Naive thymus-derived CD4-positive, alpha-beta T cell (primary cell): ENCODE data around the gene EFR3B. TPM values are rescaled to one million over a fixed set of nuclear protein-coding genes. Genes with fewer than 3 reads are reported as not detected.
"Not testable (repeated sequence)": the region's sequence is repeated elsewhere in the genome, so short reads cannot be mapped to it uniquely, and the experiment has no call there.

ENCODE experiments used
- ATAC-seq: fragments of 150-1000 bp; cut with Tn5 transposase; 2 replicates; pipeline ENCODE4 v1.10.0; 2021; ENCODE audit warnings: mild to moderate bottlenecking, moderate library complexity
- CTCF ChIA-PET: fragments of 350-600 bp; sonication (Branson Sonifier 250); formaldehyde crosslinking; loops from one replicate; lab custom pipeline; 2021; ENCODE audit warnings: antibody characterized with exemption; lab: Charles Lee
- POLR2A ChIA-PET: fragments of 350-600 bp; sonication (Branson Sonifier 250); formaldehyde crosslinking; loops from one replicate; lab custom pipeline; 2021; ENCODE audit warnings: antibody characterized with exemption, inconsistent platforms; lab: Charles Lee
- DNase-seq, 9 donors: peaks; one replicate each; pipeline versions ENCODE4 v3.0.0 to v3.0.0-alpha.2; 2020 to 2022; ENCODE audit warnings: mixed read lengths in 1 of 9
- H3K27ac ChIP-seq: one replicate; pipeline ENCODE4 v1.7.0; 2013; ENCODE audit warnings: mild to moderate bottlenecking, low read depth, low read length, moderate library complexity
- H3K27me3 ChIP-seq, 2 donors: one replicate each; pipeline ENCODE4 v1.7.0; 2013; ENCODE audit warnings: low read length in 2 of 2, mild to moderate bottlenecking in 2 of 2, moderate library complexity in 2 of 2; ENCODE audit not compliant: control insufficient read depth in 2 of 2, insufficient read depth in 2 of 2
- H3K36me3 ChIP-seq, 3 experiments: 1 replicate in 2 of 3; 2 replicates in 1 of 3; pipeline ENCODE4 v1.7.0; 2013; ENCODE audit warnings: low read length in 3 of 3, mild to moderate bottlenecking in 3 of 3, moderate library complexity in 1 of 3; ENCODE audit not compliant: insufficient read depth in 3 of 3, control insufficient read depth in 2 of 3
- H3K4me1 ChIP-seq, 2 donors: one replicate each; pipeline ENCODE4 v1.7.0; 2013; ENCODE audit warnings: low read length in 2 of 2, mild to moderate bottlenecking in 2 of 2, moderate library complexity in 1 of 2; ENCODE audit not compliant: control insufficient read depth in 2 of 2, insufficient read depth in 2 of 2
- H3K4me3 ChIP-seq: 2 replicates; pipeline ENCODE4 v1.7.0; 2013; ENCODE audit warnings: mild to moderate bottlenecking, low read length
- H3K9me3 ChIP-seq, 3 experiments: 1 replicate in 2 of 3; 2 replicates in 1 of 3; pipeline ENCODE4 v1.7.0; 2013; ENCODE audit warnings: low read length in 3 of 3; ENCODE audit not compliant: control insufficient read depth in 2 of 3
- H3K27ac Mint-ChIP-seq, 9 donors: one replicate each; pipeline ENCODE4 v1.8.0; 2020 to 2022; ENCODE audit warnings: mixed read lengths in 9 of 9, mild to moderate bottlenecking in 8 of 9, moderate library complexity in 5 of 9, inconsistent platforms in 2 of 9
- H3K27me3 Mint-ChIP-seq, 5 donors: one replicate each; pipeline ENCODE4 v1.8.0; 2021 to 2022; ENCODE audit warnings: mixed read lengths in 5 of 5, mild to moderate bottlenecking in 1 of 5
- H3K36me3 Mint-ChIP-seq, 5 donors: one replicate each; pipeline ENCODE4 v1.8.0; 2020 to 2022; ENCODE audit warnings: mixed read lengths in 5 of 5, mild to moderate bottlenecking in 3 of 5, inconsistent platforms in 1 of 5
- H3K4me1 Mint-ChIP-seq, 7 donors: one replicate each; pipeline ENCODE4 v1.8.0; 2020 to 2022; ENCODE audit warnings: mixed read lengths in 7 of 7, mild to moderate bottlenecking in 3 of 7, inconsistent platforms in 1 of 7
- H3K4me3 Mint-ChIP-seq, 10 donors: one replicate each; pipeline ENCODE4 v1.8.0; 2020 to 2022; ENCODE audit warnings: mild to moderate bottlenecking in 10 of 10, mixed read lengths in 10 of 10, moderate library complexity in 6 of 10, inconsistent platforms in 2 of 10
- H3K9me3 Mint-ChIP-seq, 11 donors: one replicate each; pipeline ENCODE4 v1.8.0; 2020 to 2022; ENCODE audit warnings: mixed read lengths in 11 of 11, mild to moderate bottlenecking in 4 of 11, inconsistent platforms in 1 of 11, moderate library complexity in 1 of 11
- intact Hi-C, 2 donors: fragments of 100-400 bp; cut with micrococcal nuclease; formaldehyde crosslinking; loops; one replicate each; pipeline ENCODE4 v1.15.1; 2023
- polyA plus RNA-seq, 2 donors: library from polyadenylated mRNA; unstranded; fragments of 300-500 nt; fragmentation: Illumina TruSeq; gene quantifications; one replicate each; pipeline ENCODE4 v1.2.3, GENCODE V29; 2021
- total RNA-seq, 6 experiments: library from RNA in 5 of 6; stranded (reverse) in 5 of 6; gene quantifications; 1 replicate in 5 of 6; 2 replicates in 1 of 6; pipeline ENCODE4 v1.2.3 and lab custom pipeline; 2021 to 2026

Gene EFR3B
- total and polyA plus RNA-seq, 7 experiments from 2014 or later: 0.05 to 0.10 (median 0.08) TPM; not detected in 3

DNA sequence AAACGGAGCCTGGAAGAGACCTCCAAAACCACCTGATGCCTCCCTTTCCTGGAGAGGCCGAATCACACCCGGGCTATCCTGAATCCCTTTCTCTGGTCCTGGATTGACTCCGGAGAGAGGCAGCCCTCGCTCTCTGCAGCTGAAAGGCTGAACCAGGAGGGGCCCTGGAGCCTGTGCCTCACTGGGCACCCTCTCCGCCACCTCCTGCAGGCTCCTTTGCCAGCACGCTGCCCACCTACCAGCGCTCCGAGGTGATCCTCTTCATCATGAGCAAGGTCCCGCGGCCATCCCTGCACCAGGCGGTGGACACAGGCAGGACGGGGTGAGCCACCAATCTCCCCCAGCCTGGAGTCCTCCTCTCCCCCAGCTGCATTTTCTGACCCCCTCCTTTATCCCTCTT is 90.8 kb downstream of the EFR3B start:
- POLR2A ChIA-PET: no interaction called here
- no peak for ATAC-seq
- Mint-ChIP-seq H3K4me1 (peaks cover 6 to 16% (median 12%) of the 10 kb centered on the region in 7 donors), H3K9me3 (peaks cover 0 to 2% (median 0%) of the 10 kb centered on the region in 11 donors), H3K4me3 (peak overlapping the region in 2 of 10 donors; percentile 1 to 32), H3K27ac (peak overlapping the region in 1 of 9 donors; percentile 33), H3K27me3 (peaks cover 52 to 72% (median 62%) of the 10 kb centered on the region in 5 donors), H3K36me3 (peaks cover 0 to 4% (median 0%) of the 10 kb centered on the region in 5 donors)
- no peak overlapping the region for H3K27ac ChIP-seq
- no peaks in the 10 kb centered on the region for H3K36me3 ChIP-seq
- CTCF ChIA-PET: no interaction called here
- peaks cover 0 to 17% of the 10 kb centered on the region in 2 donors for H3K27me3 ChIP-seq
- no peak for DNase-seq
- intact Hi-C loops: no loop called here
- peaks cover 0 to 6% of the 10 kb centered on the region in 2 donors for H3K4me1 ChIP-seq
- no peak overlapping the region for H3K4me3 ChIP-seq
- no peaks in the 10 kb centered on the region for H3K9me3 ChIP-seq

DNA sequence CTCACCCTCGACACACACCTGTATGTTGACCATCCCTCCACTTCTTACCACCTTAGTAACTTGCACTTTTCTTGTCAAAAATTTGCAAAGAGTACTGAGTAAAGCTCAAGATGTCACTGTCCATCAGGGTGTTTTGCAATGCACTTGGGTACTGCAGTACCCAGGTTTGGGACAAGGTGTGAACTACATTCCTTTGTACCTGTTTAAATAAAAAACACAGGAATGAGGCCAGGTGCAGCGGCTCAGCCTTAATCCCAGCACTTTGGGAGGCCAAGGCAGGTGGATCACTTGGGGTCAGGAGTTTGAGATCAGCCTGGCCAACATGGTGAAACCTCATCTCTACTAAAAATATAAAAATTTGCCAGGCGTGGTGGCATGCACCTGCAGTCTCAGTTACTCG is 98.7 kb downstream of the EFR3B start:
- POLR2A ChIA-PET, H3K36me3 ChIP-seq, H3K4me1 ChIP-seq, H3K4me1 Mint-ChIP-seq, CTCF ChIA-PET, H3K9me3 ChIP-seq, H3K27ac ChIP-seq, H3K27ac Mint-ChIP-seq, H3K36me3 Mint-ChIP-seq, H3K4me3 ChIP-seq, H3K9me3 Mint-ChIP-seq, ATAC-seq, intact Hi-C loops, H3K27me3 ChIP-seq, DNase-seq, H3K4me3 Mint-ChIP-seq: not testable (repeated sequence)
- H3K27me3 Mint-ChIP-seq: peaks cover 6 to 37% (median 13%) of the 10 kb centered on the region in 5 donors

DNA sequence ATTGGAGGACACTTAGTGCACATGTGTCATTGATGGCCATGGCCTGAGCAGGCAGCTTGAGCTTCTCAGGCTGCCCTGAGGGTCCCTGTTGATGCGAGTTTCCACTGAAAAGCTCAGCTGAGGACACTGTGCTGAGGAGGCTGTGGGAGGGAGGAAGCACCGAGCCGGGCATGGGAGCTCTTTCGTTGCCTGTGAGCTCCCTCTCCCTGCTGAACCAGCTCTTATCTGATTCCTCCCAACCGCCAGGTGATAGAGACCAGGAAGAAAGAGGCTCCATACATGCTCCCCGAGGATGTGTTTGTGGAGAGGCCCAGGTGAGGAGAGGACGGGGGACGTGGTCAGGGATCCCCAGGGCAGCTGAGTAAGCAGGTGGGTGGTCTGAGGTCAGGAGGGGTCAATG is 99.2 kb downstream of the EFR3B start:
- DNase-seq: no peak
- H3K27ac ChIP-seq: no peak overlapping the region
- intact Hi-C loops: no loop called here
- Mint-ChIP-seq H3K4me3 (no peak overlapping the region), H3K4me1 (peaks cover 0 to 4% (median 0%) of the 10 kb centered on the region in 7 donors), H3K36me3 (no peaks in the 10 kb centered on the region), H3K27ac (no peak overlapping the region), H3K27me3 (peaks cover 3 to 36% (median 11%) of the 10 kb centered on the region in 5 donors), H3K9me3 (no peaks in the 10 kb centered on the region)
- CTCF ChIA-PET: no interaction called here
- POLR2A ChIA-PET: no interaction called here
- H3K27me3 ChIP-seq: no peaks in the 10 kb centered on the region
- no peaks in the 10 kb centered on the region for H3K9me3 ChIP-seq
- no peak for ATAC-seq
- no peak overlapping the region for H3K4me3 ChIP-seq
- no peaks in the 10 kb centered on the region for H3K4me1 ChIP-seq
- no peaks in the 10 kb centered on the region for H3K36me3 ChIP-seq

DNA sequence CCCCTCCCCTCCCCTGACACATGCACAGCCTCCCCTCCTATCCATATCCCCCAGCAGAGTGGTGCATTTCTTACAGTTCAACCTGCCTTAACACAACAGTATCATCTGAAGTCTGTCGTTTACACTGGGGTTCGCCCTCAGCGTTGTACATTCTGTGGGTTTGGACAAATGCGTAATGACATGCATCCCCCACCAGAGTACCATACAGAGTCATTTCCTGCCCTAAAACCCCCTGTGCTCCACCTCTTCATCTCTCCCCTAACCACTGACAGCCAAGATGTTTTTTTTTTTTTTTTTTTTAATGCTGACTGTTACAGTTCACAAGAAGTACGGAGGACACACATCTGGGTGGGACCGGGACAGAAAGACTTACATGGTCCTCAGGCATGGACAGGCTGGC is 103.9 kb downstream of the EFR3B start:
- Histone ChIP-seq H3K4me1 (no peaks in the 10 kb centered on the region), H3K9me3 (no peaks in the 10 kb centered on the region), H3K4me3 (no peak overlapping the region), H3K27ac (no peak overlapping the region), H3K36me3 (no peaks in the 10 kb centered on the region), H3K27me3 (no peaks in the 10 kb centered on the region)
- POLR2A ChIA-PET: no interaction called here
- H3K4me1 Mint-ChIP-seq: peaks cover 0 to 5% (median 0%) of the 10 kb centered on the region in 7 donors
- ATAC-seq: peak; percentile 60
- H3K4me3 Mint-ChIP-seq: no peak overlapping the region
- no peaks in the 10 kb centered on the region for H3K9me3 Mint-ChIP-seq
- H3K27me3 Mint-ChIP-seq: peaks cover 0 to 17% (median 5%) of the 10 kb centered on the region in 5 donors
- intact Hi-C loops: no loop called here
- H3K27ac Mint-ChIP-seq: no peak overlapping the region
- CTCF ChIA-PET: no interaction called here
- no peaks in the 10 kb centered on the region for H3K36me3 Mint-ChIP-seq
- DNase-seq: no peak

DNA sequence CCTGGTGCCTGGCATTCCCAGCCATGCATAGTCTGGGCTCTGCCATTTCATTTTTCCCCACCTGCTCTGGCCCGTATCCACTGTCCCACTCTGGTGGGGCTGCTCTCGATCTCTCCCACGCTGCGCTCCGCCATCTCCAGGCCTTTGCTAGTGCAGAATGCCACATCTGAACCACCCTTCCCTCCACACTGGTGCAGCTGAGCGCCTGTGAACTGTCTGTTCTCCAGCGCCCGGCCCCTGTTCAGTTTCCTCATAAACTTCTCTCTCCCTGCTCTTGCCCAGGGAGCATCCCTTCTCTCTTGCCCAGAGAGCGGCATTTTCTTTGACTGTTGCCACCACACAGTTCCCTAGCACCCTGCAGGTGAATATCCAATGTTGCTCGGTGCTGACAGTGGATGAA is 105.0 kb downstream of the EFR3B start:
- no peak overlapping the region for H3K27ac Mint-ChIP-seq
- CTCF ChIA-PET: no interaction called here
- H3K36me3 Mint-ChIP-seq: no peaks in the 10 kb centered on the region

DNA sequence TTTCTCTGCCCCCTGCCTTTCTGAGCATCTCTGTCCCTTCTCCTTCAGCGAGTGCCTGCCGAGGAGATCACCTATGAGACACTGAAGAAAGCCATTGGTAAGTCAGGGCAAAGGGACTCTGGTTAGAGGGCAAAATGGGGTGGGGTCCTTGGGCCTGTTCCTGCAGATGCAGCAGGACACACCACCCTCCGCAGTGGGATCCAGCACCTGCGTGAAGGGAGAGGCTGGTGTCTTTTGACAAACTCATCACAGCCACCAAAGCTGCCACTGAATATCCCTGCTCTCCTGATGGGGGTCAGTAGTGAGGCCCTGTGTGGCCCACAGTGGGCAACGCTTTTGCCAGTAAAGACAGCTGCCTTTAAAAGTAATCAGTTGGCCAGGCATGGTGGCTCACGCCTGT is 107.8 kb downstream of the EFR3B start:
- DNase-seq: no peak
- Histone ChIP-seq H3K27me3 (no peaks in the 10 kb centered on the region), H3K9me3 (no peaks in the 10 kb centered on the region), H3K36me3 (no peaks in the 10 kb centered on the region), H3K27ac (no peak overlapping the region), H3K4me1 (no peaks in the 10 kb centered on the region), H3K4me3 (no peak overlapping the region)
- H3K9me3 Mint-ChIP-seq: no peaks in the 10 kb centered on the region
- POLR2A ChIA-PET: no interaction called here
- CTCF ChIA-PET: no interaction called here
- intact Hi-C loops: no loop called here
- ATAC-seq: no peak
- no peaks in the 10 kb centered on the region for H3K36me3 Mint-ChIP-seq
- H3K27me3 Mint-ChIP-seq: peaks cover 0 to 9% (median 5%) of the 10 kb centered on the region in 5 donors
- no peak overlapping the region for H3K4me3 Mint-ChIP-seq
- H3K4me1 Mint-ChIP-seq: peaks cover 0 to 5% (median 0%) of the 10 kb centered on the region in 7 donors
- no peak overlapping the region for H3K27ac Mint-ChIP-seq

More for the DNA sequence above, 105.0 kb downstream of the EFR3B start:
- no peaks in the 10 kb centered on the region for H3K36me3 ChIP-seq
- intact Hi-C loops: no loop called here
- peaks cover 0 to 5% (median 0%) of the 10 kb centered on the region in 7 donors for H3K4me1 Mint-ChIP-seq
- no peak overlapping the region for H3K4me3 Mint-ChIP-seq
- DNase-seq: no peak
- no peak overlapping the region for H3K4me3 ChIP-seq
- H3K9me3 Mint-ChIP-seq: no peaks in the 10 kb centered on the region
- peaks cover 0 to 9% (median 5%) of the 10 kb centered on the region in 5 donors for H3K27me3 Mint-ChIP-seq
- POLR2A ChIA-PET: no interaction called here
- H3K9me3 ChIP-seq: no peaks in the 10 kb centered on the region
- H3K27me3 ChIP-seq: no peaks in the 10 kb centered on the region
- H3K4me1 ChIP-seq: no peaks in the 10 kb centered on the region
- no peak overlapping the region for H3K27ac ChIP-seq
- ATAC-seq: no peak

DNA sequence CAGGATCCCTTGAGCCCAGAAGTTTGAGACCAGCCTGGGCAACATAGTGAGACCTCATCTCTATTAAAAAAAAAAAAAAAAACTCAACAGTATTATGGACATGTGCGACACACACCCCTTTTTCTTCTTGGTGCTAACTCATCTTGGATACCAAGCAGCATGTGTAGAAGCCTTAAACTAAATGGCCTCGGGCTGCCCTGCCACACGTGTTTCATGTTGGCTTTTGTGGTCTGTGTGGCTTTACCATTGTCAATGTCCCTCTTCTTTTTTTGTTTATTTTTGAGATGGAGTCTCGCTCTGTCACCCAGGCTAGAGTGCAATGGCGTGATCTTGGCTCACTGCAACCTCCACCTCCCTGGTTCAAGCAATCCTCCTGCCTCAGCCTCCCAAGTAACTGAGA is 109.1 kb downstream of the EFR3B start:
- H3K4me3 Mint-ChIP-seq, H3K4me3 ChIP-seq, CTCF ChIA-PET, H3K27me3 Mint-ChIP-seq, H3K9me3 ChIP-seq, H3K4me1 Mint-ChIP-seq, H3K36me3 ChIP-seq, ATAC-seq, DNase-seq, H3K27ac ChIP-seq, H3K27me3 ChIP-seq, H3K9me3 Mint-ChIP-seq, POLR2A ChIA-PET, H3K36me3 Mint-ChIP-seq, intact Hi-C loops, H3K4me1 ChIP-seq: not testable (repeated sequence)
- H3K27ac Mint-ChIP-seq: peak overlapping the region in 1 of 9 donors; percentile 29
